ENCODE results near the gene NTNG1.

The NTNG1 gene

GRCh38 chr1:107124694-107125093 lies 16.1 kb upstream of the NTNG1 start:
- DNase-seq (ENCODE audit: low spot score) = no peak
- no peak for TF ChIP-seq CTCF (IDR thresholded peaks at IDR 0.05; ENCODE audit: borderline replicate concordance, control extremely low read depth, extremely low read depth, insufficient read depth, missing control alignments)
- in situ Hi-C loops (cut with MboI; ENCODE audit: low sequenced_read_pairs, unreplicated experiment) = no loop called here

GRCh38 chr1:107132195-107132594 lies 8.6 kb upstream of the NTNG1 start:
- in situ Hi-C loops (cut with MboI; ENCODE audit: low sequenced_read_pairs, unreplicated experiment) = no loop called here
- TF ChIP-seq CTCF (IDR thresholded peaks at IDR 0.05; ENCODE audit: borderline replicate concordance, control extremely low read depth, extremely low read depth, insufficient read depth, missing control alignments) = no peak
- DNase-seq (ENCODE audit: low spot score) = peak; percentile 13

- DNase-seq (ENCODE audit: low spot score) = peak; percentile 42
- in situ Hi-C loops (cut with MboI; ENCODE audit: low sequenced_read_pairs, unreplicated experiment) = no loop called here
- TF ChIP-seq CTCF (IDR thresholded peaks at IDR 0.05; ENCODE audit: borderline replicate concordance, control extremely low read depth, extremely low read depth, insufficient read depth, missing control alignments) = no peak
Observed at GRCh38 chr1:107132780-107133179, 8.1 kb upstream of the NTNG1 start.

- no peak for TF ChIP-seq CTCF (IDR thresholded peaks at IDR 0.05; ENCODE audit: borderline replicate concordance, control extremely low read depth, extremely low read depth, insufficient read depth, missing control alignments)
- in situ Hi-C loops (cut with MboI; ENCODE audit: low sequenced_read_pairs, unreplicated experiment) = no loop called here
- peak; percentile 24 for DNase-seq (ENCODE audit: low spot score)
Observed at GRCh38 chr1:107135463-107135862, 5.4 kb upstream of the NTNG1 start.

- DNase-seq (ENCODE audit: low spot score) = no peak
- in situ Hi-C loops (cut with MboI; ENCODE audit: low sequenced_read_pairs, unreplicated experiment) = no loop called here
Observed at GRCh38 chr1:107138166-107138565, 2.7 kb upstream of the NTNG1 start.

GRCh38 chr1:107138767-107139445 lies 1.9 kb upstream of the NTNG1 start:
- in situ Hi-C loops (cut with MboI; ENCODE audit: low sequenced_read_pairs, unreplicated experiment) = no loop called here
- TF ChIP-seq CTCF (IDR thresholded peaks at IDR 0.05; ENCODE audit: borderline replicate concordance, control extremely low read depth, extremely low read depth, insufficient read depth, missing control alignments) = no peak
- DNase-seq (ENCODE audit: low spot score) = no peak

More at GRCh38 chr1:107138166-107138565, 2.7 kb upstream of the NTNG1 start:
- TF ChIP-seq CTCF (IDR thresholded peaks at IDR 0.05; ENCODE audit: borderline replicate concordance, control extremely low read depth, extremely low read depth, insufficient read depth, missing control alignments) = no peak

Data from GM13976 (cell line).